ENCODE data around the gene ALPI. TPM values are rescaled to one million over a fixed set of nuclear protein-coding genes. Genes with fewer than 3 reads are reported as not detected.
"Not testable (repeated sequence)": the region's sequence is repeated elsewhere in the genome, so short reads cannot be mapped to it uniquely, and the experiment has no call there.

ALPI gene
- total RNA-seq, 1 experiment from 2014 or later = not detected

DNA sequence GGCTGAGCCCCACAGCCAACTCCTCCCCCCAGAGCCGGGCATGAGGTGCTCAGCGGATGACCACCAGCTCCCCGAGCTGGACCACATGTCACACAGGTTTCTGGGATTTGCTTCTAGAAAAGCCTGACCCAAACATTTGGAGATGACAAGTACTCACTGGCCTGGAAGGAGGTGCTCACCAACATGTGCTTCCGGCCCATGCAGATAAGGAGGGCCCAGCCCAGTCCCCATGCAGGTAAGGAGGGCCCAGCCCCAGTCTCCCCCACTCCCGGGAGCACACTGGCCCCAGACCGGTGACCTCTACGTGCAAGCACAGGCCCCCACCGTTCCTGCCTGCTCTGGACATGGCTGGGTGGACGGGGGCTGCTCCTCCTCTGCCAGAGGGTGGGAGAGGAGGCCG lies 14.0 kb upstream of the ALPI start:
- DNase-seq (ENCODE audit: low read depth, low spot score); ATAC-seq: not testable (repeated sequence)

DNA sequence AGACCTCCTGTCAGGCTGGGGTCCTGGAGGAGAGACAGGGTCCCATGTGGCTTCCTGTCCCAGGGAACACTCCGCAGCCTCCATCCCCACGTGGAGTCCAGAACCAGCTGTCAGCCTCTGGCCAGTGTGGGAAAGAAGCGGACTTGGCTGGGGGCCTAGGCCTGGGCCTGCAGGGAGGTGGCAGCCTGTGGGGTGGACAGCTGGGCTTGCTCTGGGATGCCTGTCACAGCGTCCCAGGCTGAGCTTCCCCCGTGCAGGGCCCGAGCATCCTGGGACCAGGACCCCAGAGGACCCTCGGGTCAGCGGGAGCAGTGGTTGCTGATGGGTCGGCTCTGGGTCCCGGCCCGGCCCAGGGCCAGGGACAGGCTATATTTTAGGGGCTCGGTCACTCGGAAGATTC lies 13.5 kb upstream of the ALPI start:
- H3K27ac ChIP-seq (ENCODE audit: low read depth, low read length); ATAC-seq; RAD21 ChIA-PET (ENCODE audit: low non-redundant PET in 1 of 2, low total read pairs in 2 of 2, uncharacterized antibody in 2 of 2, unreplicated experiment in 2 of 2); H3K27me3 ChIP-seq (ENCODE audit: insufficient read depth, low read length); BruUV-seq (replicated peaks); CTCF ChIA-PET; POLR2A ChIA-PET; H3K4me2 ChIP-seq (ENCODE audit: low read length); H3K9ac ChIP-seq (ENCODE audit: low read length); H3K9me3 ChIP-seq (ENCODE audit: control insufficient read depth in 1 of 2, insufficient read depth in 1 of 2, low read depth in 1 of 2, low read length in 2 of 2); H3K79me2 ChIP-seq (ENCODE audit: insufficient read depth, low read length); DNase-seq (ENCODE audit: low read depth, low spot score); H4K20me1 ChIP-seq (ENCODE audit: insufficient read depth); H3K36me3 ChIP-seq (ENCODE audit: control insufficient read depth in 1 of 2, insufficient read depth in 2 of 2, low read length in 2 of 2); H3K4me3 ChIP-seq (replicated peaks in 1 of 2; ENCODE audit: low read depth in 1 of 2, low read length in 2 of 2); H3K9me2 ChIP-seq (ENCODE audit: insufficient read depth); H2AFZ ChIP-seq (ENCODE audit: low read depth, low read length, poor library complexity, severe bottlenecking): not testable (repeated sequence)
- peaks cover 0 to 13% of the 10 kb centered on the region in 2 experiments; a peak in 2 of 4 replicates for H3K4me1 ChIP-seq (ENCODE audit: control insufficient read depth in 1 of 2, insufficient read depth in 2 of 2, low read length in 2 of 2)
- intact Hi-C loops (cut with micrococcal nuclease) = loop anchor here (5.0 kb wide), 1 partner anchor 115 kb away; no protein-coding TSS in a partner anchor

More for the DNA sequence above, 14.0 kb upstream of the ALPI start:
- POLR2A ChIA-PET; RAD21 ChIA-PET (ENCODE audit: low non-redundant PET in 1 of 2, low total read pairs in 2 of 2, uncharacterized antibody in 2 of 2, unreplicated experiment in 2 of 2); H4K20me1 ChIP-seq (ENCODE audit: insufficient read depth); H3K27me3 ChIP-seq (ENCODE audit: insufficient read depth, low read length); H3K9me3 ChIP-seq (ENCODE audit: control insufficient read depth in 1 of 2, insufficient read depth in 1 of 2, low read depth in 1 of 2, low read length in 2 of 2); H3K36me3 ChIP-seq (ENCODE audit: control insufficient read depth in 1 of 2, insufficient read depth in 2 of 2, low read length in 2 of 2); H3K27ac ChIP-seq (ENCODE audit: low read depth, low read length); BruUV-seq (replicated peaks); H3K9ac ChIP-seq (ENCODE audit: low read length); H3K79me2 ChIP-seq (ENCODE audit: insufficient read depth, low read length); H3K4me2 ChIP-seq (ENCODE audit: low read length); H2AFZ ChIP-seq (ENCODE audit: low read depth, low read length, poor library complexity, severe bottlenecking); H3K9me2 ChIP-seq (ENCODE audit: insufficient read depth); H3K4me3 ChIP-seq (replicated peaks in 1 of 2; ENCODE audit: low read depth in 1 of 2, low read length in 2 of 2): not testable (repeated sequence)
- H3K4me1 ChIP-seq (ENCODE audit: control insufficient read depth in 1 of 2, insufficient read depth in 2 of 2, low read length in 2 of 2) = peaks cover 0 to 13% of the 10 kb centered on the region in 2 experiments; a peak in 2 of 4 replicates
- intact Hi-C loops (cut with micrococcal nuclease) = loop anchor here (2.0 to 5.0 kb wide), 3 partner anchors 75 to 641 kb away; no protein-coding TSS in a partner anchor
- CTCF ChIA-PET = interaction anchor here (1.2 kb wide), 1 partner anchor 541 kb away, joined by 5 read pairs; no protein-coding TSS in a partner anchor

DNA sequence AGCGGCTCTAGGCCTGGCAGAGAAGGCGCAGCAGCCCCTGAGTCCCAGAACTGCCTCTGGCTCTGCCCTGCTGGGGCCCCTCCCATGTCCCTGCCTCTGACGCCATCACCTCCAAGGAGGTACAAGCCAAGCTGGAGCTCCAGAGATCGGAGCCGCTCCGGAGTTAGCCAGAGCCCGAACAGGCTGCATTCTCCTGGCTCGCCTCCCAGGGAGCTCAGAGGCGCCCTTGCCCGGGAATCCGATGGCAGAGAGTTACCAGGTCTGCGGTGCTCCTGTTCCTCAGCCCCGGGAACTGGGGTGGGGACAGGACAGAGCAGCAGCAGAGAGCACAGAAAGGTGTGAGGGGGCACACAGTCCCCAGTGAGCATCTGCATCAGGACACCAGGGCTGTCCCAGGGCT lies 12.9 kb upstream of the ALPI start:
- peaks cover 0 to 13% of the 10 kb centered on the region in 2 experiments; a peak in 2 of 4 replicates for H3K4me1 ChIP-seq (ENCODE audit: control insufficient read depth in 1 of 2, insufficient read depth in 2 of 2, low read length in 2 of 2)
- H3K9me2 ChIP-seq (ENCODE audit: insufficient read depth); H3K27me3 ChIP-seq (ENCODE audit: insufficient read depth, low read length); H2AFZ ChIP-seq (ENCODE audit: low read depth, low read length, poor library complexity, severe bottlenecking); H4K20me1 ChIP-seq (ENCODE audit: insufficient read depth); H3K4me2 ChIP-seq (ENCODE audit: low read length); RAD21 ChIA-PET (ENCODE audit: low non-redundant PET in 1 of 2, low total read pairs in 2 of 2, uncharacterized antibody in 2 of 2, unreplicated experiment in 2 of 2); H3K9ac ChIP-seq (ENCODE audit: low read length); BruUV-seq (replicated peaks); H3K79me2 ChIP-seq (ENCODE audit: insufficient read depth, low read length); ATAC-seq; H3K4me3 ChIP-seq (replicated peaks in 1 of 2; ENCODE audit: low read depth in 1 of 2, low read length in 2 of 2); DNase-seq (ENCODE audit: low read depth, low spot score); POLR2A ChIA-PET; H3K9me3 ChIP-seq (ENCODE audit: control insufficient read depth in 1 of 2, insufficient read depth in 1 of 2, low read depth in 1 of 2, low read length in 2 of 2); H3K27ac ChIP-seq (ENCODE audit: low read depth, low read length); H3K36me3 ChIP-seq (ENCODE audit: control insufficient read depth in 1 of 2, insufficient read depth in 2 of 2, low read length in 2 of 2); CTCF ChIA-PET: not testable (repeated sequence)
- intact Hi-C loops (cut with micrococcal nuclease) = loop anchor here (5.0 kb wide), 1 partner anchor 116 kb away; no protein-coding TSS in a partner anchor

DNA sequence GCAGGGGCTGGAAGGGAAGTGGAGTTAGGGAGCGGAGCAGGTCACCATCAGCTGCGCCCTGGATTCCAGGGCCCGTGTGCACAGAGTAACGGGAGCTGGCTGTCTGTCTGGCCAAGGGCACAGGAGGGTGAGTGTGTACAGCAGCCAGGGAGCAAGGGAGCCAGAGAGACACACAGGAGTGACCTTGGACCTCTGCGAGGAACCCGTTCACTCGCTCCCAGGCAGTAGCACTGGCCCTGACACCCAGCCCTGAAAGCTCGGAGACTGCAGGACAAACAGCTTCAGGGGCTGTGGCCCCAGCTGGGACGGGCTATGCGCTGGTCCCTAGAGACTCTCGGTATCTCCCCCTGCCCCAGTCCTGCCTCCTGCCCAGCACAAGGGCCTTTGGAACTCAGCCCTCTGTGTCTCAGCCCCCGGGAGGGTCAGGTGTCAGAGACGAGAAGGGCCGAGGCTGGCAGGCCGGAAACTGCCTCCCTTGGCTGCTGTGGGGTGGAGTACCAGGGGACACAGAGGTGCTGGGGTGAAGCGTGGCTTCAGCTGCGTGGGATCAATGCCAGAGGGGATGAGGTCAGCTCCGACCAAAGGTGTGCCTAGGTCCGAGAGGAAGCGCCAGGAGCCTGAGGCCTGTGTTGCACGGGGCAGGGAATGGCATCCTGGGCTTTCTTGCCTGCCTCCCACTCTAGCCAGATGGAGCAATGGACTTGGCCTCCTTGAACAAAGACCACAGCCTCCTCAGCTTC lies 12.1 kb upstream of the ALPI start:
- H4K20me1 ChIP-seq (ENCODE audit: insufficient read depth); H3K27me3 ChIP-seq (ENCODE audit: insufficient read depth, low read length); H3K9me3 ChIP-seq (ENCODE audit: control insufficient read depth in 1 of 2, insufficient read depth in 1 of 2, low read depth in 1 of 2, low read length in 2 of 2); RAD21 ChIA-PET (ENCODE audit: low non-redundant PET in 1 of 2, low total read pairs in 2 of 2, uncharacterized antibody in 2 of 2, unreplicated experiment in 2 of 2); ATAC-seq; POLR2A ChIA-PET; BruUV-seq (replicated peaks); H3K9me2 ChIP-seq (ENCODE audit: insufficient read depth); H3K79me2 ChIP-seq (ENCODE audit: insufficient read depth, low read length); DNase-seq (ENCODE audit: low read depth, low spot score); H3K4me3 ChIP-seq (replicated peaks in 1 of 2; ENCODE audit: low read depth in 1 of 2, low read length in 2 of 2); H3K36me3 ChIP-seq (ENCODE audit: control insufficient read depth in 1 of 2, insufficient read depth in 2 of 2, low read length in 2 of 2): not testable (repeated sequence)
- H3K9ac ChIP-seq (ENCODE audit: low read length) = peak overlapping the region; percentile 17; the same call in 1 of the 2 replicates
- H3K4me1 ChIP-seq (ENCODE audit: control insufficient read depth in 1 of 2, insufficient read depth in 2 of 2, low read length in 2 of 2) = peaks cover 0 to 13% of the 10 kb centered on the region in 2 experiments; a peak in 2 of 4 replicates
- peak overlapping the region; percentile 28; the same call in 1 of the 2 replicates for H3K4me2 ChIP-seq (ENCODE audit: low read length)
- H2AFZ ChIP-seq (ENCODE audit: low read depth, low read length, poor library complexity, severe bottlenecking) = peak overlapping the region; percentile 26
- CTCF ChIA-PET = interaction anchor here (1.0 to 1.8 kb wide), 4 partner anchors 19 to 543 kb away, joined by 3 to 7 read pairs (median 4); no protein-coding TSS in a partner anchor
- intact Hi-C loops (cut with micrococcal nuclease) = loop anchor here (1.0 to 5.0 kb wide), 2 partner anchors 78 to 117 kb away; no protein-coding TSS in a partner anchor
- H3K27ac ChIP-seq (ENCODE audit: low read depth, low read length) = peak overlapping the region; percentile 25; the same call in 1 of the 2 replicates

All from HCT116 (cell line).